GM12878 (cell line): ENCODE data around the gene PRR15L. TPM values are rescaled to one million over a fixed set of nuclear protein-coding genes. Genes with fewer than 3 reads are reported as not detected.

Source experiments
- ATAC-seq: fragments of 200-7000 bp; cut with Tn5 transposase; 3 replicates; pipeline ENCODE4 v1.9.1; 2020; ENCODE audit warnings: mild to moderate bottlenecking, moderate library complexity
- BruUV-seq: library from RNA; stranded (reverse); fragments of 400-500 nt; replicated peaks from 2 replicates; lab custom pipeline; 2021; lab: Mats Ljungman, UMichigan
- CTCF ChIA-PET: fragments of 300-600 bp; sonication (Branson Sonifier 250); formaldehyde crosslinking; extraction: SDS; loops from one replicate; lab custom pipeline; 2021; ENCODE audit warnings: inconsistent platforms; lab: Yijun Ruan, JAX
- POLR2A ChIA-PET: fragments of 350-600 bp; formaldehyde crosslinking; extraction: SDS; loops from one replicate; lab custom pipeline; 2021; ENCODE audit warnings: inconsistent platforms; lab: Charles Lee
- RAD21 ChIA-PET: fragments of 300-600 bp; sonication (Branson Sonifier 250); formaldehyde crosslinking; loops from one replicate; lab custom pipeline; 2023; ENCODE audit warnings: antibody characterized with exemption; ENCODE audit not compliant: unreplicated experiment; lab: Charles Lee
- SMC1A ChIA-PET: fragments of 300-600 bp; sonication (Branson Sonifier 250); formaldehyde crosslinking; loops from one replicate; lab custom pipeline; 2023; ENCODE audit not compliant: unreplicated experiment, uncharacterized antibody; lab: Charles Lee
- DNase-seq: peaks from one replicate; pipeline ENCODE4 v3.0.0-alpha.2; 2011; ENCODE audit warnings: low read depth, low spot score
- FAIRE-seq: peaks from 3 replicates; lab custom pipeline; 2011; peaks lifted over from hg19 to GRCh38; lab: Jason Lieb, UNC
- H2AFZ ChIP-seq: 2 replicates; pipeline ENCODE4 v1.6.0; 2011; ENCODE audit warnings: low read depth, low read length, control low read depth; ENCODE audit not compliant: control insufficient read depth
- H3K27ac ChIP-seq: 2 replicates; pipeline ENCODE4 v1.5.1; 2011; ENCODE audit warnings: control low read depth; ENCODE audit not compliant: control insufficient read depth, insufficient read depth
- H3K27me3 ChIP-seq, 2 experiments: replicated peaks in 1 of 2; 2 replicates each; pipeline versions ENCODE4 v1.6.0 to v1.6.1; 2011; ENCODE audit warnings: low read length in 1 of 2; ENCODE audit not compliant: control insufficient read depth in 2 of 2, insufficient read depth in 2 of 2
- H3K36me3 ChIP-seq, 2 experiments: 2 replicates each; pipeline ENCODE4 v1.5.1; 2011; ENCODE audit warnings: low read length in 1 of 2; ENCODE audit not compliant: control insufficient read depth in 2 of 2, insufficient read depth in 2 of 2
- H3K4me1 ChIP-seq: 2 replicates; pipeline ENCODE4 v1.6.1; 2011; ENCODE audit warnings: mild to moderate bottlenecking, low read length, moderate library complexity, mixed read lengths; ENCODE audit not compliant: control insufficient read depth, insufficient read depth
- H3K4me2 ChIP-seq: 2 replicates; pipeline ENCODE4 v1.6.0; 2011; ENCODE audit warnings: control low read depth; ENCODE audit not compliant: control insufficient read depth, insufficient read depth
- H3K4me3 ChIP-seq: fragments of 200-600 bp; sonication (generic); 2 replicates; pipeline ENCODE4 v1.5.1; 2016
- H3K79me2 ChIP-seq: 2 replicates; pipeline ENCODE4 v1.6.0; 2011; ENCODE audit warnings: low read length; ENCODE audit not compliant: control insufficient read depth, insufficient read depth
- H3K9ac ChIP-seq: 2 replicates; pipeline ENCODE4 v1.8.0; 2011; ENCODE audit warnings: low read length, control low read depth, mixed read lengths; ENCODE audit not compliant: control insufficient read depth, insufficient read depth
- H3K9me3 ChIP-seq: replicated peaks from 3 replicates; pipeline ENCODE4 v1.5.1; 2011; ENCODE audit warnings: mild to moderate bottlenecking, low read length; ENCODE audit not compliant: control insufficient read depth, insufficient read depth
- H4K20me1 ChIP-seq: 2 replicates; pipeline ENCODE4 v1.6.0; 2011; ENCODE audit not compliant: control insufficient read depth, insufficient read depth
- ATF7 ChIP-seq: fragments of 450-650 bp; IDR thresholded peaks from 2 replicates; pipeline ENCODE4 v1.6.1; 2016; ENCODE audit warnings: low read depth, mild to moderate bottlenecking
- CBFB ChIP-seq: IDR thresholded peaks from 2 replicates; pipeline ENCODE4 v1.6.1; 2016; ENCODE audit warnings: antibody characterized with exemption, low read depth
- CBX3 ChIP-seq: fragments of 200-600 bp; sonication (generic); IDR thresholded peaks from 2 replicates; pipeline ENCODE4 v1.6.1; 2016; ENCODE audit warnings: low read depth, borderline replicate concordance
- HSF1 ChIP-seq: fragments of 150-350 bp; IDR thresholded peaks from 2 replicates; pipeline ENCODE4 v1.6.1; 2014; ENCODE audit warnings: mild to moderate bottlenecking, low read depth, low read length
- MTA2 ChIP-seq: fragments of 450-650 bp; IDR thresholded peaks from 2 replicates; pipeline ENCODE4 v1.6.1; 2016; ENCODE audit warnings: low read depth, mild to moderate bottlenecking, moderate library complexity
- MTA3 ChIP-seq: IDR thresholded peaks from 2 replicates; pipeline ENCODE4 v1.6.1; 2012; ENCODE audit warnings: low read length, inconsistent platforms, borderline replicate concordance
- MYC ChIP-seq: IDR thresholded peaks from 2 replicates; pipeline ENCODE4 v1.6.1; 2011; ENCODE audit warnings: mild to moderate bottlenecking, low read length, moderate library complexity, inconsistent platforms; ENCODE audit not compliant: insufficient read depth, insufficient replicate concordance, insufficient read length, severe bottlenecking
- NBN ChIP-seq: fragments of 450-650 bp; IDR thresholded peaks from 2 replicates; pipeline ENCODE4 v1.6.1; 2016
- PML ChIP-seq: IDR thresholded peaks from 2 replicates; pipeline ENCODE4 v1.6.1; 2012; ENCODE audit warnings: low read length, inconsistent platforms
- RAD21 ChIP-seq: IDR thresholded peaks from 2 replicates; pipeline ENCODE4 v1.6.1; 2011; ENCODE audit warnings: mild to moderate bottlenecking, low read depth, low read length, moderate library complexity; ENCODE audit not compliant: insufficient read depth
- RELB ChIP-seq: fragments of 450-650 bp; IDR thresholded peaks from 2 replicates; pipeline ENCODE4 v1.6.1; 2017; ENCODE audit warnings: low read depth, mild to moderate bottlenecking, moderate library complexity
- RUNX3 ChIP-seq: IDR thresholded peaks from 2 replicates; pipeline ENCODE4 v1.6.1; 2012; ENCODE audit warnings: low read length, inconsistent platforms
- SP1 ChIP-seq: IDR thresholded peaks from one replicate; pipeline ENCODE4 v1.6.1; 2011; ENCODE audit warnings: low read depth, low read length
- STAT3 ChIP-seq: IDR thresholded peaks from 2 replicates; pipeline ENCODE4 v1.6.1; 2011; ENCODE audit warnings: low read depth, low read length, improper control_type of control experiment
- ZNF207 ChIP-seq: fragments of 450-650 bp; IDR thresholded peaks from 2 replicates; pipeline ENCODE4 v1.6.1; 2014; ENCODE audit warnings: antibody characterized with exemption, mild to moderate bottlenecking, borderline replicate concordance
- ZNF592 ChIP-seq: fragments of 450-650 bp; IDR thresholded peaks from 2 replicates; pipeline ENCODE4 v1.6.1; 2017; ENCODE audit warnings: mild to moderate bottlenecking, moderate library complexity
- WGBS: methylation state at CpG from one replicate; pipeline ENCODE4 v1.1.6; 2016; ENCODE audit warnings: low lambda C conversion rate; ENCODE audit not compliant: insufficient replicate concordance, insufficient coverage; ENCODE audit errors: missing lambda C conversion rate; 5-methylcytosine and 5-hydroxymethylcytosine counted together
- in situ Hi-C: fragments of 300-500 bp; cut with MboI; formaldehyde crosslinking; loops from 9 replicates; pipeline ENCODE4 v1.14.3; 2018; ENCODE audit warnings: mixed read lengths
- intact Hi-C: fragments of 100-400 bp; cut with micrococcal nuclease; formaldehyde crosslinking; loops from one replicate; pipeline ENCODE4 v1.14.2; 2022; ENCODE audit not compliant: unreplicated experiment
- polyA plus RNA-seq, 11 experiments: library from polyadenylated mRNA; depleted of rRNA in 4 of 11; unstranded in 6 of 11; stranded (reverse) in 5 of 11; fragments of >200 nt; fragmentation: Nextera tagmentation in 4 of 11; fragmentation: Illumina TruSeq in 1 of 11; extraction: Ambion mirVana in 4 of 11; extraction: Trizol in 1 of 11; gene quantifications; 1 replicate in 1 of 11; 2 replicates in 10 of 11; pipeline versions ENCODE4 v1.2.1 to v1.2.3, GENCODE V29; 2011 to 2016; ENCODE audit warnings: inconsistent platforms in 2 of 11, missing spikeins in 2 of 11, low read depth in 1 of 11
- total RNA-seq, 4 experiments: library from RNA; depleted of rRNA in 3 of 4; stranded (reverse); fragments of >200 nt in 3 of 4; fragmentation: Illumina TruSeq in 1 of 4; extraction: Trizol in 1 of 4; gene quantifications; 2 replicates each; pipeline versions ENCODE4 v1.2.1 to v1.2.3, GENCODE V29; 2013 to 2021

Gene PRR15L
- total and polyA plus RNA-seq, 10 of the 15 experiments (the other 5 are each of a cell fraction or from before 2014, with no cell fraction given): 0.11 to 0.18 TPM; not detected in 8

GRCh38 chr17:47937941-47938340 is 19.7 kb downstream of the PRR15L start:
- ChIA-PET SMC1A (interaction anchor here (1.0 to 1.6 kb wide), 6 partner anchors 8 to 81 kb away, joined by 3 to 8 read pairs (median 6); no protein-coding TSS in a partner anchor), RAD21 (interaction anchor here (0.7 to 2.4 kb wide), 5 partner anchors 12 to 83 kb away, joined by 3 to 8 read pairs (median 3); partner anchors contain the start of gene CDK5RAP3), POLR2A (interaction anchor here (1.0 to 6.3 kb wide), 4 partner anchors 9 to 43 kb away, joined by 4 to 55 read pairs (median 6); partner anchors contain the start of genes CDK5RAP3 and SP2), CTCF (interaction anchor here (0.7 to 8.3 kb wide), 5 partner anchors 9 to 190 kb away, joined by 3 to 89 read pairs (median 4); partner anchors contain the start of gene CDK5RAP3)
- in situ Hi-C loops (no loop called here), intact Hi-C loops (no loop called here)
- ATAC-seq (peak; percentile 18), FAIRE-seq (peak; percentile 87), DNase-seq (no peak)
- Histone ChIP-seq H3K4me2 (peak overlapping the region; percentile 66), H3K9me3 (no peaks in the 10 kb centered on the region), H3K9ac (peak overlapping the region; percentile 35; the same call in 1 of the 2 replicates), H3K27ac (peak overlapping the region; percentile 55), H4K20me1 (no peaks in the 10 kb centered on the region), H3K27me3 (no peaks in the 10 kb centered on the region), H3K4me3 (0 out of 2 replicates have a peak overlapping the region, but pooled peaks have one; percentile 21), H3K79me2 (peaks cover 22% of the 10 kb centered on the region), H3K4me1 (peaks cover 26% of the 10 kb centered on the region), H3K36me3 (no peaks in the 10 kb centered on the region), H2AFZ (peak overlapping the region; percentile 71)
- 18% methylated on average over 5 of the region's 5 CpGs for WGBS
- BruUV-seq: no TSS peak
- TF ChIP-seq STAT3 (no peak), NBN (no peak), PML (0 out of 2 replicates have a peak, but pooled peaks have one; percentile 29), MTA2 (no peak; the same call in 1 of the 2 replicates), RUNX3 (peak; percentile 50), RAD21 (no peak), ATF7 (0 out of 2 replicates have a peak, but pooled peaks have one; percentile 29), ZNF207 (no peak), HSF1 (no peak), ZNF592 (no peak), SP1 (no peak), RELB (peak; percentile 82), CBX3 (no peak), MYC (no peak), CBFB (no peak), MTA3 (no peak)
